ENCODE data around the gene DIDO1.
"Not testable (repeated sequence)": the region's sequence is repeated elsewhere in the genome, so short reads cannot be mapped to it uniquely, and the experiment has no call there.

The DIDO1 gene

DNA sequence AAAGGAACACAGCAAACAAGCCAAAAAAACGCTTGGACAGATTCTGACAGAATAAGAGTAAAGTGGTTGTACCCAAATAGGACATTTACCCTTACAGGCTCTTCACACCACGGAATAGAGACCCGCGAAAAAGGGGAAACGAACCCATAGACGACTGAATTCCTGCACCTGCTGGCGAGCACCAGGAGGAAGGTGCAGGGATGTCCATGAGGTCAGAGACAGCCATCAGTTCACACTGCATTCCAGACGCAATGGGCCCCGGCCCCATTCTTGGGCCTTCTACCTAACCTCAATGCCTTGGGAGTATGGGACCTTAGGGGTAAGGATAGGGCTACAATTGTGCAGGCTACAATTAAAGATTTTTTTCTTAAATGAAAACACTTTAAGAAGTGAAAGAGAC, 5.2 kb upstream of the DIDO1 start:
- H3K36me3 Mint-ChIP-seq: peaks cover 4% of the 10 kb centered on the region
- ATAC-seq (no peak), DNase-seq (ENCODE audit: low spot score in 2 of 2) (no peak)
- no peak overlapping the region for H3K27ac Mint-ChIP-seq
- H3K4me1 Mint-ChIP-seq: peaks cover 47% of the 10 kb centered on the region
- no peak overlapping the region for H3K4me3 Mint-ChIP-seq
- H3K9me3 Mint-ChIP-seq: no peaks in the 10 kb centered on the region

DNA sequence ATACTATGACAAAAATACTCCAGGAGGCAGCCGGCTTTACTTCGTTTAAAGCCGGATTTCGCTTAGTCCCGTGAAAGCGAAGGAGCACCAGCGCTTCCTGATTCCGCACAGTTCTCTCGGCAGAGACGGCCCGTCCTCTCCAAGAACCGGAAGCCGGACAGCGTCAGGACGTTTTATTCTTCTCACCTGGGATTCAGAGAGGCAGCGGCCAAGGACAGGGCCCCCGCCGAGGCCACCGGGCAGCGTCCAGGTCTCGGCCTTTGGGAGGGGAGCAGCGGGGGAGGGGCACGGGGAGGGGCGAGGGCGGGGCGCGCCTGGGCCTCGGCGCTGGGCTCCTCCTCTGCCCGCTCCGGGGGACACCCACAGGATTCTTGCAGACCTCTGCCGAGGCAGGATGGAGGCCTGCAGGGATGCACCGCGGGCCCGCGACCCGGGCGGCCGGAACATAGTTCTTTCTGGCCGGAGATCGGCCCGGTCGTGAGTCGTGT, 2.8 kb upstream of the DIDO1 start:
- peak; percentile 63 for ATAC-seq
- Mint-ChIP-seq H3K4me3 (peak overlapping the region; percentile 89), H3K36me3 (peaks cover 23% of the 10 kb centered on the region), H3K9me3 (no peaks in the 10 kb centered on the region), H3K4me1 (peaks cover 56% of the 10 kb centered on the region), H3K27ac (peak overlapping the region; percentile 84)
- peak; percentile 32 to 69 for DNase-seq (ENCODE audit: low spot score in 2 of 2)

DNA sequence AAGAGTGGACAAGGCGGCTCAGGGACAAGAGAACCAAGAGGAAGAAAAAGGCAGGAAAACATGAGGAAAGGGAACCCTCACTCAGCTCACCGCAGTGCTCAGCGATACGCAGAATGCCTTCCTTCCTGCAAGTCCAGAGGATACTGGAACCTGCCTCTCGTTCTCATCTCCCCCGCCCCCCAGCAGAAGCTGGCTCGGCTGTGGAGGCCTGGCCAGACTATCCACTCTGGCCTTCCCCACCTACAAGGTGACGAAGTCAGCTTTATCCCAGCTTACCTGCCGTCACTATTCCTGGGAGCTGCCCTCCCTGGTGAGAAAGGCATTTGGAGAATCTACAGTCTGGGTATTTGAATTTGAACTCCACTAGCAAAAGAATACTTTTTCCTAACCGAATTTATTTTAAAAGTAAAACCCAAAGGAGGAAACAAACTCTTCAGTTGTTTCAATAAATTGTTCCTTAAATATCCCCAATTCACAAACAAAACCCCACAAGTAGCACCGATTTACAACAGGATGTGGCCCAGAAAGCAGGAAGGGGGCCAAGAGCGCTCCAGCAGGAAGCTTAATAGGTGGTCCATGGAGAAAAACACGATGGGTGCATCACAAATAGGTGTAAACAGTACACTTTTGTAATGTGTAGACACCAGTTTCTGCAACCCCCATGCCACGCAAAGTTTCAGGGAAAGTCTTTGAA, 2.1 kb upstream of the DIDO1 start:
- Mint-ChIP-seq H3K4me3 (peak overlapping the region; percentile 89), H3K4me1 (peaks cover 60% of the 10 kb centered on the region), H3K9me3 (no peaks in the 10 kb centered on the region), H3K27ac (peak overlapping the region; percentile 84), H3K36me3 (peaks cover 27% of the 10 kb centered on the region)
- DNase-seq (ENCODE audit: low spot score in 2 of 2) (no peak), ATAC-seq (no peak)

DNA sequence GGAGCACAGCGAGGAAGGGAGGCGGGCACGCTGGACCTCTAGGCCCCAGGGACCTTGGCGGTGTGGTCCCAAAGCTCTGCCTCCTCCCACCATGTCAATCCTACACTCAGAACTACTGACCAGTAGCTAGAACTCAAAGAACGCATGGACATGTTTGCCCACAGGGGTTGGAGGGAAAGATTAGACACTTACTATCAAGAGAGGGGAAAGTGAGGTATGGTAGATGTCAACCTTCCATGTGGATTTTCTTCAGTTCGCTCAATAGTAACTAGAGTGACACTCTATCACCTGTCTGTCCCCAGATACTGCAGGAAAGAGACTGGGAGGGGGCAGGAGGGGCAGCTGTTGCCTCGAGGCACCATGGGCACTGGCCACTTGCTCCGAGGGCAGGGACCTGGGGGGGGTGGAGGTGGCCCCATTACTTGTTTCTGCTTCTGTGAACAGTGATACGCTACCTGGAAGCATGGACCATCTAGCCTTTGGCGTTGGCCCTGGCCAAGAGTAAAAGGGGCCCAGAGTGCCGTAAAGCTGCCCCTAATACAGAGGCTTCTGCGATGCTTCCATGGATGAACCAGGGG, 912 bp upstream of the DIDO1 start:
- H3K9me3 Mint-ChIP-seq: no peaks in the 10 kb centered on the region
- peak overlapping the region; percentile 89 for H3K4me3 Mint-ChIP-seq
- peaks cover 67% of the 10 kb centered on the region for H3K4me1 Mint-ChIP-seq
- H3K36me3 Mint-ChIP-seq: peaks cover 33% of the 10 kb centered on the region
- no peak for DNase-seq (ENCODE audit: low spot score in 2 of 2)
- ATAC-seq: no peak
- H3K27ac Mint-ChIP-seq: peak overlapping the region; percentile 84

DNA sequence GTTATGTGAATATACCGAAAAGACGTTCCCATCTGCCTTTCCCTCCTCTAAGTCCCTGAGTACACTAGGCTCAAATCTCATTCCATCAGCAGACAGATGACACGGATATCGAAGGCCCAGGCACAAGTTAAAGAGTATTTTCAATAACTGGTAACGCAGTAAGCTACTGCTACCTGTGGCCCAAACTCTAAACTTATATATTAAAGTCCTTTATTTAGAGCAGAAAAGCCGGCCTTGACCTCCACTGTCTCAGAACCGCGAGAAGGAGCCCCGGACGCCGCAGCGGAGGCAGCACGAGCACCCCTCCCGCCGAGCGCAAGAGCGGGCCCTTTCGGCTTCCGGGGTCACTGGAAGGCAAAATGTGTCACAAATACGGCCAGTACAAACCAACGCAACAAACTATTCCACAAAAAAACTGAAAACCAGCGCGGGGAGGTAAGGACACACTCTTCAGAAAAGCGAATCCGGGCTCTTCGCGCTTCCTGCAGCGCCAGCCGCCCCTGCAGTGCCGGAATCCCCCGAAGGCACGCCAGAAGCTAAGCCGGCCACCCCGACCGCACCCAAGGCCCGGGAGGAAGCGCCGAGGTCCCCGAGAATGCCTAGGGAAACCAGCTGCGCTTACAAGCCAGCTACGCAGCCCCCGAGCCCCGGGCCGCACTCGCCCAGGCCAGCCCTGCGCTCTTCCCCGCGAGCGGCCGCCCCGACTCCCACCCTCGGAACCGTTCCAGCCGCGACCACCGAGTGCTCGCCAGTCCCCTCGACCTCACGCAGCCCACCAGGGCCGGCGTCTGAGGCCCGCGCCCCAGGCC, 681 bp downstream of the DIDO1 start:
- ATAC-seq: peak; percentile 7
- peak; percentile 32 to 74 for DNase-seq (ENCODE audit: low spot score in 2 of 2)
- Mint-ChIP-seq H3K4me1 (peaks cover 72% of the 10 kb centered on the region), H3K27ac (peak overlapping the region; percentile 96), H3K4me3 (peak overlapping the region; percentile 89), H3K9me3 (no peaks in the 10 kb centered on the region), H3K36me3 (peaks cover 39% of the 10 kb centered on the region)

DNA sequence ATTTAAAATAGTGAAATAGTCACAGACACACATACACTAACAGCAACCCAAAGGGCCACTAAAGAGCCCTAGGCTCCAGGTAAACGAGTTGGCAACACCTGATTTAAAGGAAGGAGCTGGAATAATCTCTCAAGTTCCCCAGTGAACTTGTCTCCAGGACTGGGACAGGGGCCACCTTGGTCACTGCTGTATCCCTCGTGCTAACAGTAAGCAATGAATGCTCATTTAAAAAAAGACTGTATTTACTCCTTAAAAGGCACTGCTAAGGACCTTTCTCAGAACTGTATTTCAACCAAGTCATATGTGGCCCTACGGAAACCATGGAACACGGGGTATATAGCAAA, 1.3 kb downstream of the DIDO1 start:
- ATAC-seq (no peak), DNase-seq (ENCODE audit: low spot score in 2 of 2) (no peak)
- Mint-ChIP-seq H3K27ac (peak overlapping the region; percentile 96), H3K4me3 (peak overlapping the region; percentile 89), H3K36me3 (peaks cover 39% of the 10 kb centered on the region), H3K4me1 (peaks cover 72% of the 10 kb centered on the region), H3K9me3 (no peaks in the 10 kb centered on the region)

DNA sequence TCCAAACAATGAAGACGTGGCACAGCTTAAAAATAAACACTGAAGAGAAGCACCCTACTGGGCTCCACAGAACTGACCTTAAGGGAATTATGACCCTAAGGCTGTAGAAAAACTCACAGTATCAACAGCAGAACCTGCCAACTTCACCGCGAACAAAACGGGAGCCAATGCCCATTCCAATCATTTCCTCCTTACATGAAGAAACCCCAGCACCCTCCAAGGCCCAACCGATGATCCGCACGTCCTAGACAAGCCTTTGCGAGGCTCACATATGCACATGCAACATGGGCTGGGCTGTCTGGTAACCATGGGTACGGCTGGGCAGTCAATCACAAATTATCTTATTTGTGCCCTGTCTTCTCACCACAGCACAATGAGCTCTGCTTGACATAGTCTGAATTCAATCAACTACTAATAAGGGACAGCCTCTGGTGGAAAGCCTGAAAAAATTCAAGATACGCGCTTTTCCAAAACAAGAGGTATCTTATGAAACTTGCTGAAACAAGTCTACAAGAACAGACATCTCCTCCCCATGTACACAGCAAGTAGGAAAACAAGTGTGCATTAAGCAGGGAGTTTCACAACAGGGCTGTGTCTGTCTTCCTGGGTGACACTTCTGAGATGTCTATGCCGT, 1.7 kb downstream of the DIDO1 start:
- DNase-seq (ENCODE audit: low spot score in 2 of 2) (no peak), ATAC-seq (peak; percentile 12)
- peaks cover 39% of the 10 kb centered on the region for H3K36me3 Mint-ChIP-seq
- H3K27ac Mint-ChIP-seq: peak overlapping the region; percentile 96
- peaks cover 71% of the 10 kb centered on the region for H3K4me1 Mint-ChIP-seq
- H3K4me3 Mint-ChIP-seq: peak overlapping the region; percentile 89
- H3K9me3 Mint-ChIP-seq: no peaks in the 10 kb centered on the region

DNA sequence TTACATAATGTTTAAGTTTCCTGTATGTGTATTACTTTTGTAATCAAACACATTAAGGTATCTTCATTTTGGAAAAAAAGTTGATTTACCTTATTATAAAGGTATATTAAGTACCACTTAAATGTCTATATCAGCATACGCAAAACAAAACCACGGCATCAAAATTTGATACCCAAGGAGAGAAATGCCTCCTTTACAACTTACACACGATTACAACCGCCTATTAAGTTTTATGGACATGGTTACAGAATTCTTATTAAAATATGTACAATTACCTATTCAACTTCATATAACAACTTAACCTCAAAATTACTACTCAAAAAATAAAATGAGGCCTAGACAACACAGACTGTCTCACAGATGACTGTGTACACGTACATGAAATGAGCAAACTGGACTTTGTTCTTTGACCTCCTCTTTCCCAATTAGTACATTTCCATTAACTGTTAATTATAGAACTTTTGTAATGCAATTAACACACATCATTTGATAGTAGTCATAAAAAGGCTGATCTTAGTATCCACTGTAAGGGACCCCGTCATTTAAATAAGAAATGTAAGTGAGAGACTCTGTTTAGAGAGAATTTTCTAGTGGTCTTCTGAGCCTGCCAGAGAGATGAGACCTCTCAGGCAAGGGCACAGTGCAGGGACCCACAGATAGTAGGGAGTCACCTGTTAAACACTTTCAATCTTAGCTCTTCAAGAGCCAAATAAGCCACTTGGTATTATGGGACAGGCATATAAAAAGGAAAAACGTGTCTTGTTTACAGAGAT, 2.5 kb downstream of the DIDO1 start:
- Mint-ChIP-seq H3K4me3 (peak overlapping the region; percentile 89), H3K4me1 (peaks cover 72% of the 10 kb centered on the region), H3K36me3 (peaks cover 44% of the 10 kb centered on the region), H3K9me3 (no peaks in the 10 kb centered on the region), H3K27ac (peak overlapping the region; percentile 96)
- no peak for ATAC-seq
- no peak for DNase-seq (ENCODE audit: low spot score in 2 of 2)

DNA sequence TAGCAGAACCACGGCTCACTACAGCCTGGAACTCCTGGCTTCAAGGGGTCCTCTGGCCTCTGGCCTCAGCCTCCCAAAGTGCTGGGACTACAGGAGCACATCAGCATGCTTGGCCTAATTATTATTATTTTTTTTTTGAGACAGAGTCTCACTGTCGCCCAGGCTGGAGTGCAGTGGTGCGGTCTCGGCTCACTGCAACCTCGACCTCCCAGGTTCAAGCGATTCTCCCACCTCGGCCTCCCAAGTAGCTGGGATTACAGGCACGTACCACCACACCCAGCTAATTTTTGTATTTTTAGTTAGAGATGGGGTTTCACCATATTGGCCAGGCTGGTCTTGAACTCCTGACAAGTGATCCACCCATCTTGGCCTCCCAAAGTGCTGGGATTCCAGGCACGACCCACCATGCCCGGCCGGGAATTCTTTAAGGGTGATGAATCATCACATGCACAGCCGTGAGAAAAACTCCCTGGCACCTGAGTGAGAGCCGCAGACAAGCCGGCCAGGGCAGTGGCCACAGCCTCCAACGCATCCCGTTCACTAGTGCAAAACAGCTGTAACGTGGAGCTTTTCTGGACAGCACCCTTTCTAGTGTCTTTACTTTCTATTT, 3.1 kb downstream of the DIDO1 start:
- not testable (repeated sequence) for H3K9me3 Mint-ChIP-seq; DNase-seq (ENCODE audit: low spot score in 2 of 2); ATAC-seq
- Mint-ChIP-seq H3K27ac (peak overlapping the region; percentile 84), H3K4me1 (peaks cover 72% of the 10 kb centered on the region), H3K4me3 (peak overlapping the region; percentile 89), H3K36me3 (peaks cover 46% of the 10 kb centered on the region)

DNA sequence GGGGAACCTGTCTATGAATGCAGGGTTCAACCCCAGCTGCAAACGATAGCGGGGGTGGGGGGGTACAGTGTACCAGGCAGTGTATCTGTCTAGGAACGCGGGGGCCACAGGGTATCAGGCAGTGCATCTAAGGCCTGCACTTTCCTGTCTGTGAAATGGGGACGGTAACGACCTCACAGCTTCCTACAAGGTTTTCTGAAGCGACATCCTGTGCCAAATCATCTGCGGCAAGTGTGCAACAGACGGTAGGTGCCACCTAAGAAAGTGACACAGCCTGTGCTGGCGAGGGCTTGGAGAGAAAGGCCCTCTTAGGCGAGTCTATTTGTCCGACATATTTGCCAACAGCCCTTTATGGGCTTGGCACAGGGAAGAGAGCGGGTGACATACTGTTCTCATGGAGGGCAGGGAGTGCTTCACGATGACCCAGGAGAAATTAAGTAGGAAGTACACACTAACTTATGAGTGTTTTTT, 3.8 kb downstream of the DIDO1 start:
- peaks cover 72% of the 10 kb centered on the region for H3K4me1 Mint-ChIP-seq
- ATAC-seq (peak; percentile 18), DNase-seq (ENCODE audit: low spot score in 2 of 2) (peak in 1 of 2 donors; percentile 76)
- H3K9me3 Mint-ChIP-seq: no peaks in the 10 kb centered on the region
- H3K36me3 Mint-ChIP-seq: peaks cover 53% of the 10 kb centered on the region
- H3K27ac Mint-ChIP-seq: peak overlapping the region; percentile 84
- peak overlapping the region; percentile 89 for H3K4me3 Mint-ChIP-seq

DNA sequence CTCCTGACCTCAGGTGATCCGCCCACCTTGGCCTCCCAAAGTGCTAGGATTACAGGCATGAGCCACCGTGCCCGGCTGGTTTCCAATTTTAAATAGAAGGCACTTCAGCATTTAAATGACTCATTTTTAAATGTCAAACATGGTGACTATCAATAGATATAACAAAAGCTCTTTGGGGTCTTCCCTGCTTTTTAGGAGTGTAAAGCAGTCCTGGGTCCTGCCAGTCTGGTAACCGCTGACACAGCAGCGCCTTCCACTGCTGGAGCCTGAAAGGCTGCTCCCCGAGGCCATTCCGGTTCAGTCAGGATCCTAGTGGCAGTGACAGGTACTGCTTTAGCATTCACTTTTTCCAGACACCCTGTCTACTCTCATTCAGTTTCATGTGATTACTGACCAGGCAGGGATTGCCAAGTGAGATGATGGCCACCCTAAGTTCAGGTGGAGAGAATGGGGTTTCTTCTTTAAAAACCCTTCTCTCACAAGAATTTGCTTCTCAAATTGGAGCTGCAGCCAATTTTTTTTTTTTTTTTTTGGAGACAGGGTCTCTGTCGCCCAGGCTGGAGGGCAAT, 5.1 kb downstream of the DIDO1 start:
- peak overlapping the region; percentile 80 for H3K27ac Mint-ChIP-seq
- peaks cover 56% of the 10 kb centered on the region for H3K36me3 Mint-ChIP-seq
- no peaks in the 10 kb centered on the region for H3K9me3 Mint-ChIP-seq
- peak overlapping the region; percentile 79 for H3K4me3 Mint-ChIP-seq
- ATAC-seq: peak; percentile 68
- peak; percentile 34 to 72 for DNase-seq (ENCODE audit: low spot score in 2 of 2)
- H3K4me1 Mint-ChIP-seq: peaks cover 71% of the 10 kb centered on the region

DNA sequence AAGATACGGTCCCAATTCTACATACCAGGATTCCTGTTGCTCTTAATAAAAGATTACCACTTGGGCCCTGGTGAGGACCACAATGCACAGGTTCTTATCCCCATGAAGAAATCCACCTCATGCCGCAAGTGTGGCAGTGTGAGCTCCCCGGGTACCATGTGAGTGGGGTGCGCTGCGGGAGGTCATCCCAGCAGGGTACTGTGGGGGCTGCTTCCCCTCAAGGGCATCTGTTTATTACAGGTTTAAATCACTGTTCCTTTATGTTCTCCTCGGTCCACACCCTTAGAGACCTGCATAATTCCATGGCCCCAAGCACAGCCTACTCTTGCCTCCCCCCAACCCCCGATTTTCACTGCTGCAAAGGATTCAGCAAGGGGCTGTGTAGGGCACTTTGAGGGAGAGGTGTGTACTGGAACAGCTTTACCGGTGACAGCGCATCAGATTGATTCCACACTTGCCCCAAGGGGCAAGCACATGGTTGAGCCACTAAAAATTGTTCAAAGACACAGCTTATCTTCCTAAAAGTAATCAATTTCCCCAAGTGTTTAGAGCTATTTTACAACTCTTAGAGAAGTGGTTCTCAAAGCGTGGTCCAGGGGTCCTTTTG, 6.2 kb downstream of the DIDO1 start:
- H3K9me3 Mint-ChIP-seq: no peaks in the 10 kb centered on the region
- peaks cover 54% of the 10 kb centered on the region for H3K36me3 Mint-ChIP-seq
- peak overlapping the region; percentile 80 for H3K27ac Mint-ChIP-seq
- DNase-seq (ENCODE audit: low spot score in 2 of 2) (no peak), ATAC-seq (no peak)
- peaks cover 78% of the 10 kb centered on the region for H3K4me1 Mint-ChIP-seq
- H3K4me3 Mint-ChIP-seq: peak overlapping the region; percentile 79

DNA sequence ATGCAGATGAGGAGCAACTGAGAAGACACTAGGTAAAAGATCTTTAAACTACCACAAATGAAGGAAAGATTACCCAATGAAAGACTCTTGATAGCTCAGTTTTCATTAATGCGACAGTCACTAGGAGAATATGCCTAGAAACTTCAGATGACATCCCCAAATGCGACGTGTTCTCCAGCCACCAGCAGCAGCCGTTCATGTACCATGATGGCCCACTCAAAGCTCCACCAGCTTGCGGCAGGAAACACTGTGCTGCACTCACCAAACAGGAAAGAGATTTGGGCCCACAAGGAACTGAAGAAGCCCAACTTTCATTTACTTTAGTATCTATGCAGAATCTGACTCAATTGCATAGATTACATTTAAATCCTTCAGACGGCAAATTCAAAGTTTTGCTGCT, 7.5 kb downstream of the DIDO1 start:
- H3K4me1 Mint-ChIP-seq: peaks cover 76% of the 10 kb centered on the region
- DNase-seq (ENCODE audit: low spot score in 2 of 2) (peak; percentile 33 to 71), ATAC-seq (peak; percentile 84)
- peak overlapping the region; percentile 80 for H3K27ac Mint-ChIP-seq
- no peaks in the 10 kb centered on the region for H3K9me3 Mint-ChIP-seq
- H3K4me3 Mint-ChIP-seq: peak overlapping the region; percentile 79
- peaks cover 53% of the 10 kb centered on the region for H3K36me3 Mint-ChIP-seq
